ENCODE data around the gene NUP88.

NUP88 gene

DNA sequence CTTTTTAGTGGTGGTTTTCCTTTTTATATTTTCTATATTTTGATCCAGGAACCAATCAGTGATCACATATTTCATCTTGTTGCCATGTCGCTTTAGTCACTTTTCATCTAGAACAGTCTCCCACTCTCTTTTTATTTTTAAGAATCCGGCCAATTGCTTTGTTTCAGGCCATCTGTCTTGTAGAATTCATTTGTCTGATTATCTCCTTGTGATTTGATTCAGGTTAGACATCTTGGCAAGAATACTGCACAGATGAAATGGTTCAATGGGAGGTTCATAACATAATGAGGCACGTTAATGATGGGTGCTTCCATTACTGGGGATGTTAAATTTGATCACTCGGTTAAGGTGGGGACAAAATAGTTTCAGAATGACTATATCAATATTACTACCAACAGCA is 49.1 kb downstream of the NUP88 start:
- no peak for TF ChIP-seq ZFX (IDR thresholded peaks at IDR 0.05; ENCODE audit: borderline replicate concordance)
- TF ChIP-seq, protein P1, sequence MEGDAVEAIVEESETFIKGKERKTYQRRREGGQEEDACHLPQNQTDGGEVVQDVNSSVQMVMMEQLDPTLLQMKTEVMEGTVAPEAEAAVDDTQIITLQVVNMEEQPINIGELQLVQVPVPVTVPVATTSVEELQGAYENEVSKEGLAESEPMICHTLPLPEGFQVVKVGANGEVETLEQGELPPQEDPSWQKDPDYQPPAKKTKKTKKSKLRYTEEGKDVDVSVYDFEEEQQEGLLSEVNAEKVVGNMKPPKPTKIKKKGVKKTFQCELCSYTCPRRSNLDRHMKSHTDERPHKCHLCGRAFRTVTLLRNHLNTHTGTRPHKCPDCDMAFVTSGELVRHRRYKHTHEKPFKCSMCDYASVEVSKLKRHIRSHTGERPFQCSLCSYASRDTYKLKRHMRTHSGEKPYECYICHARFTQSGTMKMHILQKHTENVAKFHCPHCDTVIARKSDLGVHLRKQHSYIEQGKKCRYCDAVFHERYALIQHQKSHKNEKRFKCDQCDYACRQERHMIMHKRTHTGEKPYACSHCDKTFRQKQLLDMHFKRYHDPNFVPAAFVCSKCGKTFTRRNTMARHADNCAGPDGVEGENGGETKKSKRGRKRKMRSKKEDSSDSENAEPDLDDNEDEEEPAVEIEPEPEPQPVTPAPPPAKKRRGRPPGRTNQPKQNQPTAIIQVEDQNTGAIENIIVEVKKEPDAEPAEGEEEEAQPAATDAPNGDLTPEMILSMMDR (IDR thresholded peaks at IDR 0.05), result no peak
- H3K27ac ChIP-seq, result no peak overlapping the region

DNA sequence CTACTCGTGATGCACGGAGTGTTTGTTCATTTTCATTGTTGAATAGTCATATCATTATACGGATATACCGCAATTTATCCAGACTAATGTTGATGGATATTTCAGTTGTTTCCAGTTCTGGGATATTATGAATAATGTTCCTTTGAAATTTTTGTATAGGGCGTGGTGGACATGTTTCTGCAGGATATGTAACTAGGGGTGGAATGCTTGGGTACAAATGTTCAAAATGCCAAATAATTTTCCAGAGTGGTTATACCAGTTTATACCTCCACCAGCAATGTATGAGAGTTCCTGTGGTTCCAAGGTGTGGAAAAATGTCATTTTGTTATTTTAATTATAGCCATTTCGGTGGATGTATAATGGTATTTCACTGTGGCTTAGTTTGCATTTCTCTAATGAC is 53.6 kb downstream of the NUP88 start:
- TF ChIP-seq, protein P1 (IDR thresholded peaks at IDR 0.05), result no peak
- TF ChIP-seq ZFX (IDR thresholded peaks at IDR 0.05; ENCODE audit: borderline replicate concordance), result no peak
- no peak overlapping the region for H3K27ac ChIP-seq

DNA sequence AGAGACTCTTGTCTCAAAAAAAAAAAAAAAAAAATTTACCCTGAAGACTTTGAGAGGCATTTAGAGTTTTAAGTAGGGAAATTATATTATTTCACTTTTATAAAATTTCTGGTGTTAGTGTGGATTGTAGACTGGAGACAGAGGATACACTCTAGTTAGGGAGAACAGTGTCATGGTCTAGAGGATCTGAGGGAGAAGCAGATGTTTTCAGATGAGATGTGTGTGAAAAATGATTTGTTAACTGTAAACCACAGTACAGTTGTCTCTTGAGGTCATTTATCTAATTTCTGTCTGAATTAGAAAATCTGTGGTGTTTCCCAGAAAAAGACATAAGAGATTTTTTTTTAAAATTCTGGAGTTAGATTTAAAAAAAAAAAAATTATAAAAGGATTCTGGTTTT is 54.8 kb downstream of the NUP88 start:
- TF ChIP-seq, protein P1 (IDR thresholded peaks at IDR 0.05), result no peak
- no peak for TF ChIP-seq ZFX (IDR thresholded peaks at IDR 0.05; ENCODE audit: borderline replicate concordance)
- no peak overlapping the region for H3K27ac ChIP-seq

DNA sequence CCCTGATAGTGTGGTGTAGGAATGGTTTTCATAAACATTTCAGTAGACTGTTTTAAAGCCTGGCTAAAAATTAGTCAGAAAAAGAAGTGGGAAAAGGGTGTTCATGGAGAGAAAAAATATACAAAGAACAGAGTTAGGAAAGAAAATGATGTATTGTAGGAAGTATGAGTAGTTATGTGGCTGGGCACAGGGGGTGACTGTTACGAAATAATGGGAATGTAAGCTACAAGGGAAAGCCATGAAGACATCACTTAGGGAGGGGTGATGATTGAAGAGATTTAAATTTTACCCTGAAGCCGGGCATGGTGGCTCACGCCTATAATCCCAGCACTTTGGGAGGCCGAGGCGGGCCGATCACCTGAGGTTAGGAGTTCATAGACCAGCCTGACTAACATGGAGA is 55.3 kb downstream of the NUP88 start:
- H3K27ac ChIP-seq, result no peak overlapping the region
- TF ChIP-seq, protein P1 (IDR thresholded peaks at IDR 0.05), result no peak
- TF ChIP-seq ZFX (IDR thresholded peaks at IDR 0.05; ENCODE audit: borderline replicate concordance), result no peak

DNA sequence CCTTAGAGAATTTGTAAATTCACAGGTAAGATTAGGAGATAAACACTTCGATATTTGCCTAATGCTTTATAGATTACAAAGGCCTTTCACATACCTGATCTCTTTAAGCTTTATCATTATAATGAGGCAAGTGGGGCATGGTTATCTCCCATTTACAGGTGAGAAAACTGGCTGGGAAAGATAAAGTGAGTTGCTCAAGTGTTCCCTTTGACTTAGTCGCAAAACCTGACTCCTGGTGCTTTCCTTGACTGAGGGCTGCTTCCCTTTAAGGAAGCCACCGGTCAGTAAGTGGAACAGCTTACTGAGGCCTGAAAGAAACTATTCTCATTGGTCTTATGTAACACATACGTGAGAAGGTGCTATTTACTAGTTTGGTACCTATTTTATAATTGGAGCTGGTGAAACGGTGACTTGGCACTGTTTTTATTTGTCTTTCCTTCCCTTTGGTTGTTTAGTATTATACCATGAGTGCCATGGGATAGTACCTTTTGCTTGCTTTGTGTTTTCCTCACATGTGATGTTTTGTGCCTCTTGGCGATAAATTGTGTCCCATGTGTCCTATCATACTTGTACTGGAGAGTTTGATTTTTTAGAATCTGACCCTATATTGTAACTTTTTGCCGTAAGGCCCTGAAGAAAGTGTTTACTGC is 57.2 kb downstream of the NUP88 start:
- H3K27ac ChIP-seq, result peak overlapping the region; percentile 2; the same call in 1 of the 2 replicates
- TF ChIP-seq ZFX (IDR thresholded peaks at IDR 0.05; ENCODE audit: borderline replicate concordance), result no peak
- TF ChIP-seq, protein P1 (IDR thresholded peaks at IDR 0.05), result no peak

DNA sequence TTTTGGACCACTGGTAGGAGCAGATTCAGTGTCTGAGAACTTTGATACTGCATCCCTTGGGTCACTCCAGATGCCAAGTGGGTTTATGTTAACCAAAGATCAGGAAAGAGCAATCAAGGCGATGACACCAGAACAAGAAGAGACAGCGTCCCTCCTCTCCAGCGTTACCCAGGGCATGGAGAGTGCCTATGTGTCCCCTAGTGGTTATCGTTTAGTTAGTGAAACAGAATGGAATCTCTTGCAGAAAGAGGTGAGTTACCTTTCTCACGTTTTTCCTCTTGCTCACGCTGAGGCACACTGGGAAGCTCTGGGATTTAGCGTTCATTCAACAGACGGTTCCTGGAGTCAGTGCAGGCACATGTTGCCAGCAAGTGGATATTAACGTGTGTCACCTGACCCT is 58.0 kb downstream of the NUP88 start:
- H3K27ac ChIP-seq, result peak overlapping the region; percentile 2; the same call in 1 of the 2 replicates
- TF ChIP-seq ZFX (IDR thresholded peaks at IDR 0.05; ENCODE audit: borderline replicate concordance), result no peak
- TF ChIP-seq, protein P1 (IDR thresholded peaks at IDR 0.05), result no peak

DNA sequence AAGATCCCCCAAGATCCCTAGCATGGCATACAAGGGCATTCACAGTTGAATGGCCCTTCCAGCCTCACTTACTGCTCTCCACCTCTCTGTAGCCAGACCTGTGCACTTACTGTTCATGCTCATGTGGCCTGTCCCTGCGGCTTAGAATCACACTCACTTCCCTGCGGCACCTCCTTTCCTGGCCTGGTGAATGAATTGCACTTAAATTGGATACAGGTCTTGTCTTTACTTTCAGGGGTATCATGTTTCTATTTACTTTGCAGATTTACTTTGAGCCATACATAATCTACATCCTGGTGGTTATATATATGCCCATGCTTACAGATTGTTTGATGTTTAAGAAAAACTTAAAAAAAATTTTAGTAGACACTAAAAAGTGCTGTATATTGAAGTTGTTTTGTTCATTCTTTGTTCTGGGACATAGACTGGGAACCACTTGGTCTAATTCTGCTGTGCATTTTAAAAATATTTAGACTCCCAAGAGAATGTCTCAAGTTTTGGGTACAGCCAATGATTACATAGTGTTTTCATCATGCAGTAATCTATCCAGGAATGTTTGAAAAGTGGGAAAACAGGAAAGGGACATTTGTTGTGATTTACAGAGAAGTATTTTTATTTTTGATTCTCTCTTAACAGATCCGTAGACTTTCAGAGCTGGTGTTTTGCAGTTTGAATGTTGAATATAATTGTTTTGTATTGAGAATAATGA is 63.9 kb downstream of the NUP88 start:
- TF ChIP-seq ZFX (IDR thresholded peaks at IDR 0.05; ENCODE audit: borderline replicate concordance), result no peak
- TF ChIP-seq, protein P1 (IDR thresholded peaks at IDR 0.05), result no peak
- peak overlapping the region; percentile 52 for H3K27ac ChIP-seq

Measured in 22Rv1 (cell line).